A673 (cell line): ENCODE measurements around the gene GRID1.

ENCODE experiments used
- CTCF ChIP-seq: fragments of 300-800, 200-600 bp; sonication (generic); conservative IDR thresholded peaks from 2 replicates; pipeline ENCODE4 v1.5.1; 2017; ENCODE audit warnings: low read depth, mild to moderate bottlenecking, antibody characterized with exemption, low read length, moderate library complexity, mixed read lengths
- EZH2 ChIP-seq: fragments of 200-600 bp; sonication (generic); IDR thresholded peaks from 2 replicates; pipeline ENCODE4 v1.6.1; 2017; ENCODE audit warnings: borderline replicate concordance, low read depth, mild to moderate bottlenecking, mixed read lengths, antibody characterized with exemption, low read length; ENCODE audit not compliant: poor library complexity, severe bottlenecking

GRCh38 chr10:86038371-86038770 is 328.2 kb downstream of the GRID1 start:
- TF ChIP-seq CTCF, result no peak
- TF ChIP-seq EZH2, result no peak
